HG02840 (cell line): ENCODE data around the gene CRABP1.

Source experiments
- ATAC-seq: cut with Tn5 transposase; IDR thresholded peaks from one replicate; pipeline ENCODE4 v1.9.1; 2021; ENCODE audit warnings: mild to moderate bottlenecking, moderate library complexity, moderate number of reproducible peaks; ENCODE audit not compliant: unreplicated experiment, low FRiP score

Gene CRABP1

GRCh38 chr15:78316283-78317083, 23.7 kb upstream of the CRABP1 start:
- ATAC-seq = no peak

GRCh38 chr15:78317145-78317836, 22.9 kb upstream of the CRABP1 start:
- no peak for ATAC-seq

DNA sequence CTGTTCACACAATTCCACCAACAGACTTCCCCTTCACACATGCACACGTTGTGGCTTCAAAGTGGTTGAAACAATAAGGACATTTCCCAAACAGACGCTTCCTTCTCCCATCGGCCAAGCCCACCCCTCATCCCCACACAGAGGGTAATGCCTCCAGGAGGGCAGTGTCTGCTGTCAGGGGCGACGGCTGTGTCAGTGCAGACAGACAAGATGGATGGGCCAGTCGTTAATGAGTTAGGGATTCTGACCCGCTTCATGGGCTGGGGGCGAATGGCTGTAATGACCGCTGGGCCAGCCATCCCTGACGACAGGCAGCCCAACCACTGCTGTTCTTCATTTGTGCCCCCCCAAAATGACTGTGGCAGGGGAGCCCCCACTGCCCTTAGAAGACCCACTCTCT, 20.6 kb upstream of the CRABP1 start:
- ATAC-seq = no peak

- no peak for ATAC-seq
Observed at GRCh38 chr15:78320183-78320582, 20.0 kb upstream of the CRABP1 start.

- ATAC-seq = no peak
Observed at GRCh38 chr15:78321041-78321570, 19.0 kb upstream of the CRABP1 start.

DNA sequence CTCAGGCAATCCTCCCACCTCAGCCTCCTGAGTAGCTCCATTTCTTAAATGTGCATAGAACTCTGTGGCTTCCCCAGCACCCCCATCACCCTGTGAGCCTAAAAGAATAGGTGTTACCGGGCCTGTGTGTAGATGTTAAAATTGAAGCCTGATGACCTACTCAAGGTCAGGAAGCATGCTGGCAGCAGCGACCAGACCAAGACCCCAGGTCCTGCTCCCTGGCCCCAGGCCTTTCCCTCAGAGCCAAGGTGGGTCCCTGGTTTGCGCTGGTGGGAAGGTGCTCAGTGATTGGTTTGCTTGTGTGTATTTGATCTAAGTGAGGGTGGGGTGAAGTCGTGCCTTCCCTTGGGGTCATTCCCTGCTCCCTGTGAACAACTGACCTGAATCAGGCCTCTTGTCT, 18.4 kb upstream of the CRABP1 start:
- no peak for ATAC-seq

- no peak for ATAC-seq
Observed at GRCh38 chr15:78322243-78322642, 17.9 kb upstream of the CRABP1 start.

DNA sequence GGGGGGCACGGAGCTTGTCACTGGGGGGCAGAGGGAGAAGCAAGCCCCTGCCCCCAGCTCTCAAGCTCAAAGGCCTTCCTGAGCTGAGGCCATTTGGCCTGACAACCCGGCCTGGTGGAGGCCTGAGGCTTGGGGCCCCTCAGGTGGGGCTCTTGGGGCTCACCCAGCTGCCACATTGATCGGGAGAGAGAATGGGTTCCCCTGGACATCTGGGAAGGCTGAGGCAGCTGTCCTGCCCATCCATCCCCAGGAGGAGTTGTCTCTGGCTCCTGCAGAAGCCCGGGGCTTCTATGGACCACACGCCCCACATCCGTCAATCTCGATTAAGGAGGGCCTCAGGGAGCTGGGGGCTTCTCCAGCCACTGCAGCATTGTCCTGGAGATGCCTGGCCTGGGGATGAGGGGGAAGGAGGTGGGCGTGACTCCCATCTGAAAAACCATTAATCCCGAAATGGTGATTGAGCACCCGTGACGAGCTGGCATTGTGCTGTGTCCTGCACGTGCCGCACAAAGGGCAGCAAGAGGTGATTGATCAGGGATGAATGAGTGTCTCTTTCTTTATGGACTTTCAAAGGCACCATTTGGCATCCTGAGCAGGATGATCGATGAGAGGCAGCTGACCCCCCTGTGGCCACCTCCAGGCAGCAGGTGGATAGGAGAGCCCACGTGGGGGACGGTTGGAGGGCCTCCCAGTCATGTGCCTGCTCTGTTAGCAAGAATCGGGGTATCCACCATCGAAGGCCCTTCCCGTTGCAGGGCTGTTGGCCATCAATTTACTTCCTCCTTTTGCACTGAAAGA, 17.2 kb upstream of the CRABP1 start:
- no peak for ATAC-seq

DNA sequence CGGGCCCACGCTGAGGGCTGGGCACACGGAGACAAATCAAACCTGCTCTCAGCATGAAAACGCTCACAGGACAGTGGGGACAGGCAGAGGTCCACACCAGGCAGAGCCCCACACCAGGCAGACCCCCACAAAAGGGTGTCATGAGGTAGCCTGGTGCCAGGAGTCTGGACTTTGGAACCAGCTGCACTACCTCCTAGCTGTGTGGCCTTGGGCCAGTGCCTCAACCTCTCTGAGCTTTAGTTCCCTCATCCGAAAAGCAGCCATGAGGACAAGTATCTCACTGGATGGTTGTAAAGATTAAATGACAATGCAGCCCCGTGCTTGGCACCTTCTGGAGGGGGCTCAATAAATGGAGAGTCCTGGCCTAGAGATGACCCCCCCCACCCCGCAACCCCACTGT, 16.5 kb upstream of the CRABP1 start:
- no peak for ATAC-seq

GRCh38 chr15:78324144-78324543, 16.0 kb upstream of the CRABP1 start:
- no peak for ATAC-seq

DNA sequence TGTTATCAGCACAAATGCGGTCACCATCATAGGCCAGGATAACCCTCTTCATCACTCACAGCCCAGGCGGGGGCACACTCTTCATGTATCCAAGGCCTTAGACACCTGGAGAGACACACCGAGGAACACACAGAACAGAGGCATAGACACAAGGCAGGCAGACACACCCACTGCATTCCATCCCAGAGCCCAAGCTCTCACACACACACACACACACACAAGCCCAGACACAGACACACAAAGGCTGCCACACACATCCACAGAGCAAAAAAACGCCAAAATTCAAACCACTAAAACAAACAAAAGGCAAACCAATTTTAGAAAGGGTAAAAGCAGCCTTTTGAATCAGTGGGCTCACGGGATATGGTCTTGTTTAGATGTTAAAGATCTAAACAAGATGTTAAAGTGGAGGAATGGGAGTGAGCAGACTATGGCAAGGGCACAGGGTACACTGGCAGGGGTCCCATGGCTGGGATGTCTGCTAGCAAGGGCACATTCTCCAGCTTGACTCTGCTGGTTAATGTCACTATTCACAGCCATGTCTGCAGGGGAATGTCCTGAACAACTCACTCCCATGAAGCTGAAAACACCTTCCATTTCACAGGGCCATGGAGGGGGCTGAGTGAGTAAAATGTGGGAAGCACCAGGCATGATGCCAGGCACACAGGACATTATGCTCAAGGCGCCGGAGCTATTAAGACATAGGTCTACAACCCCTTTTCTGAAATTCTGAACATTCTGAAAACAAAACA, 14.9 kb upstream of the CRABP1 start:
- no peak for ATAC-seq

GRCh38 chr15:78327466-78327865, 12.7 kb upstream of the CRABP1 start:
- no peak for ATAC-seq

DNA sequence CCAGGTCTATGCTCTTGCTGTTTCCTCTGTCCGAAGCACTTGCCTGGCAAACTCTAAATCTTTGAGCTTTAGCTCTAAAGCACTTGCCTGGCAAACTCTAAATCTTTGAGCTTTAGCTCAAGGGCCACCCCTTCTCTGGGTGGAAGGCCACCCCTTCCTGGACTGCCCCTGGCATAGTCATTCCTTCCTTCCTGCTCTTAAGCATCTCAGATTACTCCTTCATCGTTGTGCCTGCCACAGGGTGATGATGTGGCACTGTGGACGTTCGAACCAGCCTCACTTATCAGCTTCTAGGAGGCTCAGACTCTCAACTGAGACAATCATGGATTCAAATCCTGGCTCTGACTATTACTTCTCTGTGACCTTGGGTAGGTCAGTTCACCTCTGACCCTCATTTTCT, 10.5 kb upstream of the CRABP1 start:
- no peak for ATAC-seq

- ATAC-seq = no peak
Observed at GRCh38 chr15:78334845-78335244, 5.3 kb upstream of the CRABP1 start.

- ATAC-seq = no peak
Observed at GRCh38 chr15:78335985-78336384, 4.2 kb upstream of the CRABP1 start.

DNA sequence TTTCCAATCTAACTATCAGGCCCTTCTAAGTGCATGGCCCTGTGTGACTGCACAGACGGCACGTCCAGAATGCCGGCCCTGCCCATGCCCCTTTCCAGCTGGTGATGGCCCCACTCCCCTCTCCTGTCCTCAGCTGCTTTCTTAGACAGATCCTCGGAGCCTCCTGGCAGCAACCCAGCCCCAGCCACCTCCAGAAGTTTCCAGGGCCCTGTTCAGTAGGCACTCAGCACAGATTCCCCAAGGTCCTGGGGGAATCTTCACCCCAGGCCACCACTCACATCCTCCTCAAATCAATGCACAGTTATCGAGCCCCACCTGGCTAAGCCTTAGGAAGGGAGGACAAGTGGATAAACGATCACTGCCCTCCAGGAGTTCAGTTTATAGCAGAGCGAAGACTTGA, 1.4 kb upstream of the CRABP1 start:
- ATAC-seq = no peak

DNA sequence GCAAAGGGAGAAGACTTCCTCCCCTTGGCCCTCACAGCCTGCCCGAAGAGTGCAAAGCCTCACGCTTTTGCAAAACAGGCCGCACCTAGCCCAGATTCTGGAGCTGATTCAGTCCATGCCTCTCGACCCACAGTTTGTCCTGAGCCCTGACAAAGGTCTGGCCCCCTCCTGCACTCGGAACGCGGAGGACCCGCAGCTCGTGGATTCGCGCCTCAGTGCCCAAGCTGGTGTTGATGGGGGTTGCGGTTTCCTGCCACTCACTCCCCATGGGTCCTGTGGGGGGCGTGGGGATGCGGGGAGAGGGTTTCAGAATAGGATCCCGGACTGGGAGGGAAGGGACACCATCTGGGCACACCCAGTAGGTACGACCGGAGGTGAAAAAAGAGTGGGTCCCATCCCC, 594 bp upstream of the CRABP1 start:
- ATAC-seq = no peak

DNA sequence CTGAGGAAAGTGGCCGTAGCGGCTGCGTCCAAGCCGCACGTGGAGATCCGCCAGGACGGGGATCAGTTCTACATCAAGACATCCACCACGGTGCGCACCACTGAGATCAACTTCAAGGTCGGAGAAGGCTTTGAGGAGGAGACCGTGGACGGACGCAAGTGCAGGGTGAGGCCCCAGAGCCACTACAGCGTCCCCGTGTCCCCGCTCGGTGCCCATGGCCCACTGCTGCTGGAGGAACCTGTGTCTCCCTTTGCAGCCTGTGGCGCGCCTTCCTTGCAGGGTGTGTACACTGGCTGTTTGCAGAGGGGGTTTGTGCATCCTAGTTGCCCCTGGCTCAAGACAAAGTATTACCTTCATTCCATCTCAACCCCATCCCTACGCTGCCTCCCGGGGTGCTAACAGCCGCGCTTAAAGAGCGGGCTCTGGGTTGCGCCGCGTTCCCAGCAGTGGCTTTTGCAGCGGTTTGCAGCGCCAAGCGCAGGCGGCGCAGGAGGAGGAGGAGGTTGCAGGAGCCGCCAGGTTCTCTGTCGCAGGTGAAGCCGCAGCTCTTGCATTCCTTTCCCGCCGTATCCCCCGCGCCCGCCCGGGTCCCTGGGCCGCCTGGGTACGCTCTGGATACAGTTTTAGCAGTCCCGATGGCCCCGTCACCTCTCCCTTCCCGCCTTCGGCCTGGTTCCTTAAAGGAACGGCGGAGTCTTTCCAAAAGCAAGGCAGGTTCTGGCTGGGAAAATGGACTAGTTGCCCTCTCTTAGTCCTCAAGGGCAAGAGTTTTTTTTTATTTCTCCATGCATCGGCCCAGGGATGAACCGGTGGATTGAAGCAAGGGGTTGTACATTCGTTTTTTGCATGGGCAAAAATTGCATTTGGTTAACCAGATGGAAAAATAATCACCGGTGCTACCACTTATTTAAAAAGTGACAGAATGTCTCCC, 1.2 kb downstream of the CRABP1 start:
- ATAC-seq = no peak

DNA sequence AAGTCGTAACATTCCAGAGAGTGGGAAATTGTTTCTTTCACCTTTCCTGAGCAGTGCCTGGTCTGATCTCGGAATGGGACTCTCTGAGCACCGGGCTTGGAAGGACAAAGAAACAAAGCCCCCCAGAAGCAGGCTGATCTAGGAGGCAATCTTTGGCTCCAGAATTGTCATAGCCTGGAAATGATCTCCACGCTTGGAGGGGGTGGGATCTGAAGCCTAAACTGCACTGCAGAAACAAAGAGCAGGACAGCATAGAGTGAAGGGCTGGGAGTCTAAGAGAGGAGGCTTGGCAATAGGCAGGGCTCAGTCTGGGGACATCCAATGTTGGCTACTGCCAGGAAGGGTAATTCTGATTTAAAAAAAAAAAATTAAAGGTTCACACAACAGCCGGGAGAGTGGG, 1.9 kb downstream of the CRABP1 start:
- ATAC-seq = no peak
